ENCODE data around the gene ZNF264.
"Not testable (repeated sequence)": the region's sequence is repeated elsewhere in the genome, so short reads cannot be mapped to it uniquely, and the experiment has no call there.

ZNF264 gene

GRCh38 chr19:57227502-57227901 lies 36.2 kb downstream of the ZNF264 start:
- DNase-seq (ENCODE audit: low spot score in 2 of 2) (no peak), ATAC-seq (ENCODE audit: low read depth) (no peak)
- H3K4me1 Mint-ChIP-seq = peaks cover 3% of the 10 kb centered on the region
- H3K27ac Mint-ChIP-seq = no peak overlapping the region
- H3K9me3 Mint-ChIP-seq = no peaks in the 10 kb centered on the region
- H3K36me3 Mint-ChIP-seq = peaks cover 2% of the 10 kb centered on the region
- no peak overlapping the region for H3K4me3 Mint-ChIP-seq
- H3K27me3 Mint-ChIP-seq = no peaks in the 10 kb centered on the region

GRCh38 chr19:57231686-57232085 lies 40.4 kb downstream of the ZNF264 start:
- no peaks in the 10 kb centered on the region for H3K9me3 Mint-ChIP-seq
- H3K36me3 Mint-ChIP-seq = peaks cover 2% of the 10 kb centered on the region
- no peak overlapping the region for H3K4me3 Mint-ChIP-seq
- H3K27me3 Mint-ChIP-seq = no peaks in the 10 kb centered on the region
- ATAC-seq (ENCODE audit: low read depth) = no peak
- DNase-seq (ENCODE audit: low spot score in 2 of 2) = no peak
- H3K27ac Mint-ChIP-seq = no peak overlapping the region
- H3K4me1 Mint-ChIP-seq = peaks cover 9% of the 10 kb centered on the region

DNA sequence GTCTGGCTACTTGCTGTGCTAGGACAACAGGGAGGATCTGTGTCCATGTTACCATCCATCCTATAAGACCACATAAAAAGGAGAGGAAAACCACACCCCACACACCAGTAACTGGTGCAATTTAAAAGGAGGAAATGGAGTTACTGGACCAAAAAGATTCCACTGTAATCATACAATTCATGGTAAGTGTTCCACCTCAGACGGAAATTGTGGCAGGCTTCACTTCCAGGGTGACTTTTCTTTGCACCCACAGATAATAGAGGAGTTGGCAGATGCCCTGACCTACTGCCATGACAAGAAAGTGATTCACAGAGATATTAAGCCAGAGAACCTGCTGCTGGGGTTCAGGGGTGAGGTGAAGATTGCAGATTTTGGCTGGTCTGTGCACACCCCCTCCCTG lies 41.9 kb downstream of the ZNF264 start:
- H3K4me3 Mint-ChIP-seq = no peak overlapping the region
- H3K27me3 Mint-ChIP-seq = no peaks in the 10 kb centered on the region
- H3K4me1 Mint-ChIP-seq = peaks cover 9% of the 10 kb centered on the region
- H3K9me3 Mint-ChIP-seq = no peaks in the 10 kb centered on the region
- DNase-seq (ENCODE audit: low spot score in 2 of 2) = no peak
- H3K27ac Mint-ChIP-seq = no peak overlapping the region
- no peak for ATAC-seq (ENCODE audit: low read depth)
- H3K36me3 Mint-ChIP-seq = peaks cover 2% of the 10 kb centered on the region

GRCh38 chr19:57239982-57240310 lies 48.6 kb downstream of the ZNF264 start:
- Mint-ChIP-seq H3K36me3 (peaks cover 6% of the 10 kb centered on the region), H3K27me3 (no peaks in the 10 kb centered on the region), H3K27ac (peak overlapping the region; percentile 91), H3K4me1 (peaks cover 18% of the 10 kb centered on the region), H3K9me3 (no peaks in the 10 kb centered on the region), H3K4me3 (peak overlapping the region; percentile 80)
- no peak for DNase-seq (ENCODE audit: low spot score in 2 of 2)
- ATAC-seq (ENCODE audit: low read depth) = peak; percentile 1

- H3K27me3 Mint-ChIP-seq = no peaks in the 10 kb centered on the region
- peak within 1 kb of the TSS; percentile 91 for H3K27ac Mint-ChIP-seq
- H3K9me3 Mint-ChIP-seq = no peaks in the 10 kb centered on the region
- peaks cover 10% of the 10 kb centered on the region for H3K36me3 Mint-ChIP-seq
- ATAC-seq (ENCODE audit: low read depth) (peak; percentile 93), DNase-seq (ENCODE audit: low spot score in 2 of 2) (peak; percentile 91 to 92)
- peaks cover 21% of the 10 kb centered on the region for H3K4me1 Mint-ChIP-seq
- peak within 1 kb of the TSS; percentile 80 for H3K4me3 Mint-ChIP-seq
These were observed 49.2 kb downstream of the ZNF264 start, which contains the start of gene ZNF805 for GRCh38 chr19:57240311-57241090. ZNF805 (plus strand) TSS chr19:57240632; CDS start chr19:57240892, 260 bp downstream.

- ATAC-seq (ENCODE audit: low read depth) (no peak), DNase-seq (ENCODE audit: low spot score in 2 of 2) (no peak)
- Mint-ChIP-seq H3K27me3 (no peaks in the 10 kb centered on the region), H3K9me3 (no peaks in the 10 kb centered on the region), H3K4me1 (peaks cover 21% of the 10 kb centered on the region), H3K36me3 (peaks cover 13% of the 10 kb centered on the region), H3K4me3 (peak overlapping the region; percentile 80), H3K27ac (peak overlapping the region; percentile 91)
These were observed 49.9 kb downstream of the ZNF264 start for GRCh38 chr19:57241176-57241575.

- no peaks in the 10 kb centered on the region for H3K9me3 Mint-ChIP-seq
- H3K4me3 Mint-ChIP-seq = no peak overlapping the region
- ATAC-seq (ENCODE audit: low read depth) (no peak), DNase-seq (ENCODE audit: low spot score in 2 of 2) (no peak)
- H3K27ac Mint-ChIP-seq = peak overlapping the region; percentile 8
- H3K36me3 Mint-ChIP-seq = peaks cover 19% of the 10 kb centered on the region
- H3K27me3 Mint-ChIP-seq = no peaks in the 10 kb centered on the region
- H3K4me1 Mint-ChIP-seq = peaks cover 21% of the 10 kb centered on the region
These were observed 51.5 kb downstream of the ZNF264 start for GRCh38 chr19:57242821-57243220.

GRCh38 chr19:57244513-57244912 lies 53.2 kb downstream of the ZNF264 start:
- Mint-ChIP-seq H3K9me3 (no peaks in the 10 kb centered on the region), H3K36me3 (peaks cover 21% of the 10 kb centered on the region), H3K4me1 (peaks cover 21% of the 10 kb centered on the region), H3K27me3 (no peaks in the 10 kb centered on the region), H3K27ac (peak overlapping the region; percentile 47), H3K4me3 (no peak overlapping the region)
- no peak for ATAC-seq (ENCODE audit: low read depth)
- DNase-seq (ENCODE audit: low spot score in 2 of 2) = no peak

DNA sequence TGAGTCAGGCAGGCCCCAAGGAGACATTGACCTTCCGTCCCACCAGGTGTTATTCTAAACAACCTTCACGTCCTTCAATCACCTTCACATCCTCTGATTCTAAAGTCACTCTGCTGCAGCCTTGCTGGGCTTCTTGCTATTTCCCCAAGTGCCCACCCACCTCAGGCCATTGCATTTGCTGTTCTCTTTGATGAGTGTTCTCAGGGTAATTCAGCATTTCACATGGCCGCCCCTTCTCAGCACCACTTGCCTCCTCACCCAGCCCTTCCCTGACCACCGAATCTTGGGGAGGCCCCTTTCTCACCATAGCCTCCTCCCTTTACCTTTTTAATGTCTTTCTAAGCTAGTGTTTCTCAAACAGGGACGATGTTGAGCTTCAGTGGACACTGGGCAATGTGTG lies 53.8 kb downstream of the ZNF264 start:
- H3K27ac Mint-ChIP-seq = peak overlapping the region; percentile 47

DNA sequence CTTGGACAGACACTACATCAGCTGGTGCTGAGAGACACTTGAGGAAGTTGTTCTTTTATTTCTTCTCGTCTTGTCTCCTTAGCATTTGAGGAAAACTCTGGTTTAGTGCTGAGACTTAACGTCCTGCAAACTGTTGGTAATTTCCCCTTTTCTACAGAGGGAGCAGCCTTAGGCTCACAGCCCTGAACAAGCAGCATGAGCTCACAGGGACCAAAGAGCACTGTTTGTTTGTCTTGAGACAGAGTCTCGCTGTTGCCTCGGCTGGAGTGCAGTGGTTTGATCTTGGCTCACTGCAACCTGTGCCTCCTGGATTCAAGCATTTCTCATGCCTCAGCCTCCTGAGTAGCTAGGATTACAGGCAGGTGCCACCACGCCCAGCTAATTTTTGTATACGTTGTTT lies 54.7 kb downstream of the ZNF264 start:
- Mint-ChIP-seq H3K9me3 (no peaks in the 10 kb centered on the region), H3K4me1 (peaks cover 22% of the 10 kb centered on the region), H3K27me3 (no peaks in the 10 kb centered on the region), H3K27ac (no peak overlapping the region), H3K36me3 (peaks cover 30% of the 10 kb centered on the region), H3K4me3 (no peak overlapping the region)
- no peak for ATAC-seq (ENCODE audit: low read depth)
- no peak for DNase-seq (ENCODE audit: low spot score in 2 of 2)

More for the DNA sequence above, 53.8 kb downstream of the ZNF264 start:
- Mint-ChIP-seq H3K36me3 (peaks cover 23% of the 10 kb centered on the region), H3K4me1 (peaks cover 22% of the 10 kb centered on the region), H3K9me3 (no peaks in the 10 kb centered on the region), H3K4me3 (no peak overlapping the region), H3K27me3 (no peaks in the 10 kb centered on the region)
- no peak for ATAC-seq (ENCODE audit: low read depth)
- no peak for DNase-seq (ENCODE audit: low spot score in 2 of 2)

GRCh38 chr19:57248646-57249045 lies 57.3 kb downstream of the ZNF264 start:
- H3K4me3 Mint-ChIP-seq = no peak overlapping the region
- no peaks in the 10 kb centered on the region for H3K27me3 Mint-ChIP-seq
- peaks cover 48% of the 10 kb centered on the region for H3K36me3 Mint-ChIP-seq
- no peaks in the 10 kb centered on the region for H3K9me3 Mint-ChIP-seq
- ATAC-seq (ENCODE audit: low read depth) (no peak), DNase-seq (ENCODE audit: low spot score in 2 of 2) (no peak)
- H3K4me1 Mint-ChIP-seq = peaks cover 10% of the 10 kb centered on the region
- no peak overlapping the region for H3K27ac Mint-ChIP-seq

- H3K27ac Mint-ChIP-seq = no peak overlapping the region
- H3K27me3 Mint-ChIP-seq = no peaks in the 10 kb centered on the region
- no peak overlapping the region for H3K4me3 Mint-ChIP-seq
- DNase-seq (ENCODE audit: low spot score in 2 of 2) = no peak
- ATAC-seq (ENCODE audit: low read depth) = no peak
- peaks cover 10% of the 10 kb centered on the region for H3K4me1 Mint-ChIP-seq
- H3K9me3 Mint-ChIP-seq = no peaks in the 10 kb centered on the region
- peaks cover 53% of the 10 kb centered on the region for H3K36me3 Mint-ChIP-seq
These were observed 58.0 kb downstream of the ZNF264 start for GRCh38 chr19:57249329-57249728.

DNA sequence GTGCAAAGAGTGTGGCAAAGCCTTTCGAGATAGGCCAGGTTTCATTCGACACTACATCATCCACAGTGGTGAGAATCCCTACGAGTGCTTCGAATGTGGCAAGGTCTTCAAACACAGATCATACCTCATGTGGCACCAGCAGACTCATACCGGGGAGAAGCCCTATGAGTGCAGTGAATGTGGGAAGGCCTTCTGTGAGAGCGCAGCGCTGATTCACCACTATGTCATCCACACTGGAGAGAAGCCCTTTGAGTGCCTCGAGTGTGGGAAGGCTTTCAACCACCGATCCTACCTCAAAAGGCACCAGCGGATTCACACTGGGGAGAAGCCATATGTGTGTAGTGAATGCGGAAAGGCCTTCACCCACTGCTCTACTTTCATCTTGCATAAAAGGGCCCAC lies 62.5 kb downstream of the ZNF264 start:
- H3K4me1 Mint-ChIP-seq; H3K27me3 Mint-ChIP-seq; DNase-seq (ENCODE audit: low spot score in 2 of 2); H3K27ac Mint-ChIP-seq; ATAC-seq (ENCODE audit: low read depth); H3K4me3 Mint-ChIP-seq; H3K9me3 Mint-ChIP-seq: not testable (repeated sequence)
- peaks cover 43% of the 10 kb centered on the region for H3K36me3 Mint-ChIP-seq

- peaks cover 13% of the 10 kb centered on the region for H3K4me1 Mint-ChIP-seq
- H3K36me3 Mint-ChIP-seq = peaks cover 31% of the 10 kb centered on the region
- DNase-seq (ENCODE audit: low spot score in 2 of 2) = no peak
- no peak overlapping the region for H3K27ac Mint-ChIP-seq
- peaks cover 1% of the 10 kb centered on the region for H3K9me3 Mint-ChIP-seq
- no peak for ATAC-seq (ENCODE audit: low read depth)
- no peak overlapping the region for H3K4me3 Mint-ChIP-seq
- H3K27me3 Mint-ChIP-seq = no peaks in the 10 kb centered on the region
These were observed 70.7 kb downstream of the ZNF264 start for GRCh38 chr19:57262044-57262443.

GRCh38 chr19:57263244-57263741 lies 72.0 kb downstream of the ZNF264 start:
- Mint-ChIP-seq H3K27me3 (no peaks in the 10 kb centered on the region), H3K4me3 (no peak overlapping the region), H3K4me1 (peaks cover 16% of the 10 kb centered on the region), H3K36me3 (peaks cover 28% of the 10 kb centered on the region), H3K27ac (no peak overlapping the region), H3K9me3 (peaks cover 1% of the 10 kb centered on the region)
- ATAC-seq (ENCODE audit: low read depth) (no peak), DNase-seq (ENCODE audit: low spot score in 2 of 2) (no peak)

All from memory B cell (primary cell).